Mucosa of gallbladder (tissue), 1 donor: ENCODE measurements around the gene AVPI1. TPM values are rescaled to one million over a fixed set of nuclear protein-coding genes. Genes with fewer than 3 reads are reported as not detected.
"Not testable (repeated sequence)": the region's sequence is repeated elsewhere in the genome, so short reads cannot be mapped to it uniquely, and the experiment has no call there.

Source experiments
- DNase-seq: peaks from one replicate; pipeline ENCODE4 v3.0.0-alpha.2; 2020; ENCODE audit warnings: low spot score
- total RNA-seq: library from RNA; stranded (reverse); gene quantifications from one replicate; pipeline ENCODE4 v1.2.1, GENCODE V29; 2021
- donor health status: DM: no; HTN: no; CAD: no.

AVPI1 gene
- total RNA-seq, 1 donor from 2014 or later = 20.1 TPM

GRCh38 chr10:97711640-97712572, 24.9 kb upstream of the AVPI1 start:
- DNase-seq = no peak

GRCh38 chr10:97708976-97709946, 22.2 kb upstream of the AVPI1 start:
- DNase-seq = peak; percentile 84

GRCh38 chr10:97708167-97708566, 21.1 kb upstream of the AVPI1 start:
- no peak for DNase-seq

- DNase-seq = no peak
Measured at GRCh38 chr10:97707134-97707861, 20.3 kb upstream of the AVPI1 start.

GRCh38 chr10:97705006-97705670, 18.1 kb upstream of the AVPI1 start:
- DNase-seq = no peak

- no peak for DNase-seq
Measured at GRCh38 chr10:97704341-97704740, 17.3 kb upstream of the AVPI1 start.

GRCh38 chr10:97703398-97704067, 16.5 kb upstream of the AVPI1 start:
- DNase-seq = no peak

GRCh38 chr10:97701438-97702069, 14.5 kb upstream of the AVPI1 start:
- DNase-seq = peak; percentile 71

GRCh38 chr10:97698072-97698655, 11.1 kb upstream of the AVPI1 start:
- DNase-seq = not testable (repeated sequence)

GRCh38 chr10:97690133-97690532, 3.1 kb upstream of the AVPI1 start:
- DNase-seq = no peak

GRCh38 chr10:97689559-97690020, 2.5 kb upstream of the AVPI1 start:
- no peak for DNase-seq

GRCh38 chr10:97687785-97688781, 1.0 kb upstream of the AVPI1 start:
- DNase-seq = no peak

GRCh38 chr10:97686301-97686961, 610 bp downstream of the AVPI1 start:
- no peak for DNase-seq

GRCh38 chr10:97685395-97685958, 1.6 kb downstream of the AVPI1 start:
- no peak for DNase-seq

GRCh38 chr10:97684866-97685394, 2.1 kb downstream of the AVPI1 start:
- no peak for DNase-seq

GRCh38 chr10:97684368-97684713, 2.7 kb downstream of the AVPI1 start:
- DNase-seq = not testable (repeated sequence)
